Panc1 (cell line): ENCODE measurements around the gene NTRK3. TPM values are rescaled to one million over a fixed set of nuclear protein-coding genes. Genes with fewer than 3 reads are reported as not detected.

Source experiments
- ATAC-seq: fragments of 200-7000 bp; cut with Tn5 transposase; 2 replicates; pipeline ENCODE4 v1.9.1; 2020; ENCODE audit warnings: mild to moderate bottlenecking, moderate library complexity
- BruUV-seq: library from RNA; stranded (reverse); fragments of 400-500 nt; replicated peaks from 2 replicates; lab custom pipeline; 2021; lab: Mats Ljungman, UMichigan
- CTCF ChIA-PET: fragments of 300-600 bp; sonication (Branson Sonifier 250); formaldehyde crosslinking; loops from one replicate; lab custom pipeline; 2022; ENCODE audit warnings: antibody characterized with exemption; lab: Charles Lee
- POLR2A ChIA-PET: fragments of 300-600 bp; sonication (Branson Sonifier 250); formaldehyde crosslinking; loops from one replicate; lab custom pipeline; 2022; ENCODE audit warnings: antibody characterized with exemption; lab: Charles Lee
- DNase-seq: peaks from one replicate; pipeline ENCODE4 v3.0.0-alpha.2; 2010; ENCODE audit warnings: low read depth, low spot score
- H3K27ac ChIP-seq: 2 replicates; pipeline ENCODE4 v1.5.1; 2011; ENCODE audit warnings: mild to moderate bottlenecking, low read length, inconsistent platforms
- H3K27me3 ChIP-seq: fragments of 200-500 bp; sonication (Bioruptor generic); 2 replicates; pipeline ENCODE4 v1.6.0; 2014; ENCODE audit warnings: low read length, inconsistent platforms; ENCODE audit not compliant: control insufficient read depth, insufficient read depth
- H3K36me3 ChIP-seq: fragments of 200-500 bp; sonication (Bioruptor generic); 2 replicates; pipeline ENCODE4 v1.5.1; 2014; ENCODE audit warnings: inconsistent platforms, mild to moderate bottlenecking, low read length, moderate library complexity; ENCODE audit not compliant: control insufficient read depth, insufficient read depth
- H3K4me1 ChIP-seq: 2 replicates; pipeline ENCODE4 v1.5.1; 2011; ENCODE audit warnings: inconsistent platforms, mild to moderate bottlenecking, low read length, moderate library complexity; ENCODE audit not compliant: control insufficient read depth, insufficient read depth
- H3K4me3 ChIP-seq, 2 experiments: 2 replicates each; pipeline ENCODE4 v1.5.1; 2011 to 2012; ENCODE audit warnings: low read depth in 2 of 2, low read length in 2 of 2, mild to moderate bottlenecking in 2 of 2, inconsistent platforms in 1 of 2, moderate library complexity in 1 of 2
- H3K9me3 ChIP-seq: fragments of 200-500 bp; sonication (Bioruptor generic); 2 replicates; pipeline ENCODE4 v1.5.1; 2014; ENCODE audit warnings: low read depth, mild to moderate bottlenecking, inconsistent platforms, low read length, moderate library complexity; ENCODE audit not compliant: control insufficient read depth, insufficient read depth
- CTCF ChIP-seq: fragments of 450-650 bp; IDR thresholded peaks from 2 replicates; pipeline ENCODE4 v1.5.1; 2017; ENCODE audit warnings: mild to moderate bottlenecking
- POLR2AphosphoS5 ChIP-seq: IDR thresholded peaks from 2 replicates; pipeline ENCODE4 v1.6.1; 2012; ENCODE audit warnings: mild to moderate bottlenecking, low read depth, low read length, moderate library complexity
- REST ChIP-seq, 2 experiments: IDR thresholded peaks; 2 replicates each; pipeline ENCODE4 v1.6.1; 2011 to 2012; ENCODE audit warnings: low read depth in 2 of 2, control low read depth in 1 of 2, low read length in 1 of 2, mild to moderate bottlenecking in 1 of 2, moderate library complexity in 1 of 2; ENCODE audit not compliant: insufficient read depth in 1 of 2
- SIN3A ChIP-seq: IDR thresholded peaks from 2 replicates; pipeline ENCODE4 v1.6.1; 2012; ENCODE audit warnings: low read depth, mild to moderate bottlenecking, low read length, moderate library complexity, borderline replicate concordance; ENCODE audit not compliant: insufficient read depth
- TCF7L2 ChIP-seq: IDR thresholded peaks from 2 replicates; pipeline ENCODE4 v1.6.1; 2011; ENCODE audit warnings: mild to moderate bottlenecking, low read depth, low read length, inconsistent platforms
- in situ Hi-C: cut with HindIII; loops from 2 replicates; pipeline ENCODE4 v1.10.0; 2016; ENCODE audit warnings: low sequenced_read_pairs, low pct_unique_long_range_greater_than_20kb
- intact Hi-C: fragments of 100-400 bp; cut with micrococcal nuclease; formaldehyde crosslinking; loops from one replicate; pipeline ENCODE4 v1.10.0; 2022; ENCODE audit not compliant: unreplicated experiment
- total RNA-seq: library from RNA; stranded (reverse); gene quantifications from one replicate; pipeline ENCODE4 v1.2.1, GENCODE V29; 2021; ENCODE audit not compliant: unreplicated experiment

NTRK3 gene
- total RNA-seq, 1 experiment from 2014 or later = not detected

- no peak for ATAC-seq
- Histone ChIP-seq H3K27ac (no peak overlapping the region), H3K36me3 (no peaks in the 10 kb centered on the region), H3K27me3 (peaks cover 4% of the 10 kb centered on the region; the same call in 1 of the 2 replicates), H3K4me3 (no peak overlapping the region), H3K9me3 (no peaks in the 10 kb centered on the region), H3K4me1 (no peaks in the 10 kb centered on the region)
- intact Hi-C loops = no loop called here
- CTCF ChIA-PET = no interaction called here
- no TSS peak for BruUV-seq
- DNase-seq = no peak
- POLR2A ChIA-PET = no interaction called here
- TF ChIP-seq SIN3A (no peak), CTCF (no peak), TCF7L2 (no peak), POLR2AphosphoS5 (no peak), REST (IDR thresholded peaks at IDR 0.05; ENCODE audit: insufficient read depth in 1 of 2, low read depth in 2 of 2, low read length in 1 of 2) (no peak)
- in situ Hi-C loops = no loop called here
Observed at GRCh38 chr15:88302373-88302772, 45.8 kb upstream of the NTRK3 start.

- TF ChIP-seq REST (IDR thresholded peaks at IDR 0.05; ENCODE audit: insufficient read depth in 1 of 2, low read depth in 2 of 2, low read length in 1 of 2) (no peak), CTCF (no peak), SIN3A (no peak), TCF7L2 (no peak), POLR2AphosphoS5 (no peak)
- no peaks in the 10 kb centered on the region for H3K9me3 ChIP-seq
- H3K27me3 ChIP-seq = peaks cover 7% of the 10 kb centered on the region; the same call in 1 of the 2 replicates
- H3K4me3 ChIP-seq = no peak overlapping the region
- ATAC-seq = no peak
- H3K27ac ChIP-seq = no peak overlapping the region
- BruUV-seq = no TSS peak
- in situ Hi-C loops (no loop called here), intact Hi-C loops (no loop called here)
- no peak for DNase-seq
- H3K36me3 ChIP-seq = no peaks in the 10 kb centered on the region
- ChIA-PET CTCF (no interaction called here), POLR2A (no interaction called here)
- no peaks in the 10 kb centered on the region for H3K4me1 ChIP-seq
Observed at GRCh38 chr15:88301311-88301710, 44.8 kb upstream of the NTRK3 start.
